GM23338 (cell line): ENCODE measurements around the gene WDR27. TPM values are rescaled to one million over a fixed set of nuclear protein-coding genes. Genes with fewer than 3 reads are reported as not detected.

Experiments
- ATAC-seq: fragments of 200-7000 bp; cut with Tn5 transposase; 3 replicates; pipeline ENCODE4 v1.9.1; 2020
- DNase-seq: peaks from one replicate; pipeline ENCODE4 v3.0.0-alpha.2; 2015; ENCODE audit warnings: low spot score
- H2AFZ ChIP-seq: fragments of 200-600 bp; sonication (generic); 2 replicates; pipeline ENCODE4 v1.8.0; 2016; ENCODE audit warnings: antibody characterized with exemption, mild to moderate bottlenecking, moderate library complexity
- H3F3A ChIP-seq: fragments of 200-600 bp; sonication (generic); replicated peaks from 2 replicates; pipeline ENCODE4 v1.8.0; 2017; ENCODE audit warnings: antibody characterized with exemption, mixed run types, low read depth
- H3K27ac ChIP-seq: fragments of 200-600 bp; sonication (generic); 2 replicates; pipeline ENCODE4 v1.6.1; 2016; ENCODE audit warnings: low read depth
- H3K27me3 ChIP-seq: fragments of 200-600 bp; sonication (generic); 2 replicates; pipeline ENCODE4 v1.8.0; 2016; ENCODE audit warnings: mild to moderate bottlenecking, mixed run types, moderate library complexity; ENCODE audit not compliant: insufficient read depth
- H3K36me3 ChIP-seq: fragments of 200-600 bp; sonication (generic); 2 replicates; pipeline ENCODE4 v1.8.0; 2016; ENCODE audit warnings: mild to moderate bottlenecking; ENCODE audit not compliant: insufficient read depth
- H3K4me1 ChIP-seq: fragments of 200-600 bp; sonication (generic); 2 replicates; pipeline ENCODE4 v1.8.0; 2016; ENCODE audit warnings: mild to moderate bottlenecking, moderate library complexity; ENCODE audit not compliant: insufficient read depth
- H3K4me2 ChIP-seq: fragments of 200-600 bp; sonication (generic); 2 replicates; pipeline ENCODE4 v1.7.1; 2017; ENCODE audit warnings: mixed run types
- H3K4me3 ChIP-seq: fragments of 200-600 bp; sonication (generic); 2 replicates; pipeline ENCODE4 v1.6.1; 2016; ENCODE audit warnings: mixed run types
- H3K79me2 ChIP-seq: fragments of 200-600 bp; sonication (generic); replicated peaks from 2 replicates; pipeline ENCODE4 v1.8.0; 2017; ENCODE audit warnings: mild to moderate bottlenecking; ENCODE audit not compliant: insufficient read depth
- H3K9me2 ChIP-seq: fragments of 200-600 bp; sonication (generic); 2 replicates; pipeline ENCODE4 v1.8.0; 2017; ENCODE audit not compliant: insufficient read depth
- H4K20me1 ChIP-seq: fragments of 200-600 bp; sonication (generic); replicated peaks from 2 replicates; pipeline ENCODE4 v1.8.0; 2017; ENCODE audit warnings: mild to moderate bottlenecking; ENCODE audit not compliant: insufficient read depth
- H3K27ac Mint-ChIP-seq: 2 replicates; pipeline ENCODE4 v1.8.0; 2020; ENCODE audit warnings: inconsistent platforms, mild to moderate bottlenecking, moderate library complexity, mixed read lengths
- H3K27me3 Mint-ChIP-seq: 3 replicates; pipeline ENCODE4 v1.8.0; 2022; ENCODE audit warnings: low read depth, mild to moderate bottlenecking, moderate library complexity, mixed read lengths, inconsistent platforms; ENCODE audit not compliant: insufficient read depth, poor library complexity
- H3K36me3 Mint-ChIP-seq: 3 replicates; pipeline ENCODE4 v1.8.0; 2021; ENCODE audit warnings: low read depth, mild to moderate bottlenecking, inconsistent platforms, moderate library complexity, mixed read lengths
- H3K4me1 Mint-ChIP-seq: 3 replicates; pipeline ENCODE4 v1.8.0; 2020; ENCODE audit warnings: mild to moderate bottlenecking, inconsistent platforms, mixed read lengths
- H3K4me3 Mint-ChIP-seq: 3 replicates; pipeline ENCODE4 v1.8.0; 2021; ENCODE audit warnings: moderate library complexity, mild to moderate bottlenecking, inconsistent platforms, mixed read lengths
- H3K9me3 Mint-ChIP-seq: 3 replicates; pipeline ENCODE4 v1.8.0; 2020; ENCODE audit warnings: moderate library complexity, mild to moderate bottlenecking, inconsistent platforms, mixed read lengths
- CREB1 ChIP-seq: fragments of 250-450 bp; sonication (Bioruptor Pico); IDR thresholded peaks from 2 replicates; pipeline ENCODE4 v1.5.0; 2020; ENCODE audit warnings: low read depth, mild to moderate bottlenecking, moderate library complexity
- CTCF ChIP-seq, 2 experiments: fragments of 200-600 bp in 1 of 2; sonication (generic) in 1 of 2; conservative IDR thresholded peaks; 2 replicates each; pipeline versions ENCODE4 v1.5.1 to v1.6.1; 2016 to 2017; ENCODE audit warnings: antibody characterized with exemption in 2 of 2, low read depth in 2 of 2, mild to moderate bottlenecking in 2 of 2, moderate library complexity in 1 of 2
- ETS1 ChIP-seq: IDR thresholded peaks from 2 replicates; pipeline ENCODE4 v1.6.1; 2016; ENCODE audit warnings: antibody characterized with exemption
- EZH2 ChIP-seq: fragments of 200-600 bp; sonication (generic); IDR thresholded peaks from one replicate; pipeline ENCODE4 v1.8.0; 2017; ENCODE audit warnings: antibody characterized with exemption, mild to moderate bottlenecking, low read depth; ENCODE audit not compliant: unreplicated experiment
- EZH2phosphoT487 ChIP-seq: fragments of 200-600 bp; sonication (generic); IDR thresholded peaks from one replicate; pipeline ENCODE4 v1.8.1; 2018; ENCODE audit warnings: antibody characterized with exemption; ENCODE audit not compliant: unreplicated experiment
- JUNB ChIP-seq: IDR thresholded peaks from one replicate; pipeline ENCODE4 v1.6.1; 2016; ENCODE audit warnings: antibody characterized with exemption; ENCODE audit not compliant: unreplicated experiment
- NANOG ChIP-seq: IDR thresholded peaks from 2 replicates; pipeline ENCODE4 v1.6.1; 2016; ENCODE audit warnings: antibody characterized with exemption, borderline replicate concordance
- STAT1 ChIP-seq: IDR thresholded peaks from one replicate; pipeline ENCODE4 v1.6.1; 2016; ENCODE audit warnings: antibody characterized with exemption; ENCODE audit not compliant: unreplicated experiment
- ZNF114 ChIP-seq: fragments of 250-450 bp; sonication (Bioruptor Pico); IDR thresholded peaks from 2 replicates; pipeline ENCODE4 v1.5.0; 2020; ENCODE audit warnings: mild to moderate bottlenecking, moderate library complexity
- ZNF331 ChIP-seq: fragments of 250-450 bp; sonication (Bioruptor Pico); IDR thresholded peaks from 2 replicates; pipeline ENCODE4 v1.5.0; 2020; ENCODE audit warnings: low read depth, mild to moderate bottlenecking, moderate library complexity
- ZNF462 ChIP-seq: fragments of 250-450 bp; sonication (Bioruptor Pico); IDR thresholded peaks from 2 replicates; pipeline ENCODE4 v1.5.0; 2020; ENCODE audit warnings: mild to moderate bottlenecking, moderate library complexity
- polyA plus RNA-seq: library from polyadenylated mRNA; unstranded; fragments of >200 nt; fragmentation: Nextera tagmentation; extraction: Ambion mirVana; gene quantifications from 2 replicates; pipeline ENCODE4 v1.2.1, GENCODE V29; 2016
- total RNA-seq: library from RNA; depleted of rRNA; stranded (reverse); fragments of >200 nt; shearing (Covaris generic); gene quantifications from 2 replicates; pipeline ENCODE4 v1.2.3, GENCODE V29; 2014

Gene WDR27
- total and polyA plus RNA-seq, 2 experiments from 2014 or later, result 55.3 to 80.4 TPM

DNA sequence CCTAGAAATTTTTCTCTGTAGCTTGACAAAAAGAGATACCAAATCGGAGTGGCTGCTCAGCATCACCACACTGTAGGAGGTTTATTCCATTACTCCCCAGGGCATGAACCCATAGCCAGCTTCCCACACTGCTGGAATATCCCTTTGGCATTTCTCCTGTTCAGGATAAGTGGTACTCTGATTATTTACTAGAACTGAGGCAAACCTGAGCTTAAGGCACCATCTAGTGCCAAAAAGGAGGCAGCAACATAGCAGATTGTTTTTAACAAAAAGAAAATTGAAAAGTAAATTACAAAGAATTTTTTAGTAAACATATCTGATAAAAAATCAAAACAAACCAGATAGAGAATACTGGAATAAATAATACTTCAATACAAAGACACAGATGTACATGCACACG lies 181.7 kb downstream of the WDR27 start:
- no peak overlapping the region for H3K27ac Mint-ChIP-seq
- H3K4me2 ChIP-seq, result no peak overlapping the region
- peaks cover 29% of the 10 kb centered on the region for H3K36me3 Mint-ChIP-seq
- H3K4me3 ChIP-seq, result no peak overlapping the region
- H3K9me3 Mint-ChIP-seq, result peaks cover 34% of the 10 kb centered on the region
- no peak overlapping the region for H3K4me3 Mint-ChIP-seq
- no peaks in the 10 kb centered on the region; the same call in 1 of the 2 replicates for H3K9me2 ChIP-seq
- H2AFZ ChIP-seq, result no peak overlapping the region
- H3K27me3 ChIP-seq, result no peaks in the 10 kb centered on the region
- no peaks in the 10 kb centered on the region for H3F3A ChIP-seq
- DNase-seq, result no peak
- H4K20me1 ChIP-seq, result no peaks in the 10 kb centered on the region
- ATAC-seq, result no peak
- no peak overlapping the region for H3K27ac ChIP-seq
- H3K27me3 Mint-ChIP-seq, result peaks cover 10% of the 10 kb centered on the region
- H3K36me3 ChIP-seq, result no peaks in the 10 kb centered on the region; the same call in none of the 2 replicates
- no peaks in the 10 kb centered on the region for H3K79me2 ChIP-seq
- no peaks in the 10 kb centered on the region for H3K4me1 Mint-ChIP-seq
- no peaks in the 10 kb centered on the region for H3K4me1 ChIP-seq
- TF ChIP-seq ZNF331 (CRISPR knock-in tag) (no peak), CTCF (conservative IDR thresholded peaks at IDR 0.05; ENCODE audit: low read depth in 2 of 2) (peak; percentile 33 to 43)

DNA sequence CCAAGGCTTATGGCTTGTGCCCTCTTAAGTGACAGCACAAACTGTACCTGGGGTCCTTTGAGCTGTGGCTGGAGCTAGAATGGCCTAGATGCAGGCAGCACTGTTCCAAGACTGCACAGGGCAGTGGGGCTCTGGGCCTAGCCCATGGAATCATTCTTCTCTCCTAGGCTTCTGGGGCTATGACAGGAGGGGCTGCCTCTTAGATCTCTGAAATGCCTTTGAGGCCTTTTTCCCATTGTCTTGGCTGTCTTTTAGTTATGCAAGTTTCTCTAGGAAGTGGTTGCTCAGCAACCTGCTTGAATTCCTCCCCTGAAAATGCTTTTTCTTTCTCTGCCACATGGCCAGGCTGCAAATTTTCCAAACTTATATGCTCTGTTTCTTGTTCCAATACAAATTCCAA lies 183.4 kb downstream of the WDR27 start:
- peaks cover 34% of the 10 kb centered on the region for H3K9me3 Mint-ChIP-seq
- TF ChIP-seq STAT1 (no peak), ETS1 (no peak), EZH2 (no peak), JUNB (no peak), EZH2phosphoT487 (no peak), ZNF114 (CRISPR knock-in tag) (no peak), CTCF (conservative IDR thresholded peaks at IDR 0.05; ENCODE audit: low read depth in 2 of 2) (no peak), CREB1 (no peak), ZNF331 (CRISPR knock-in tag) (no peak), NANOG (no peak), ZNF462 (CRISPR knock-in tag) (no peak)

More for the DNA sequence above, 183.4 kb downstream of the WDR27 start:
- Histone ChIP-seq H3K4me1 (no peaks in the 10 kb centered on the region), H4K20me1 (no peaks in the 10 kb centered on the region), H2AFZ (no peak overlapping the region), H3K4me2 (no peak overlapping the region), H3K27ac (no peak overlapping the region), H3K79me2 (no peaks in the 10 kb centered on the region), H3K9me2 (no peaks in the 10 kb centered on the region; the same call in 1 of the 2 replicates), H3K27me3 (no peaks in the 10 kb centered on the region), H3K36me3 (no peaks in the 10 kb centered on the region; the same call in none of the 2 replicates), H3K4me3 (no peak overlapping the region), H3F3A (no peaks in the 10 kb centered on the region)
- DNase-seq, result peak; percentile 19
- Mint-ChIP-seq H3K4me1 (no peaks in the 10 kb centered on the region), H3K27ac (no peak overlapping the region), H3K36me3 (peaks cover 29% of the 10 kb centered on the region), H3K27me3 (peaks cover 10% of the 10 kb centered on the region), H3K4me3 (no peak overlapping the region)
- ATAC-seq, result no peak
